HG03064 (cell line): Measurements from ENCODE around the gene GPATCH2.
"Not testable (repeated sequence)": the region's sequence is repeated elsewhere in the genome, so short reads cannot be mapped to it uniquely, and the experiment has no call there.

Experiments
- ATAC-seq: cut with Tn5 transposase; IDR thresholded peaks from one replicate; pipeline ENCODE4 v1.9.1; 2021; ENCODE audit warnings: low read depth; ENCODE audit not compliant: unreplicated experiment

The GPATCH2 gene

DNA sequence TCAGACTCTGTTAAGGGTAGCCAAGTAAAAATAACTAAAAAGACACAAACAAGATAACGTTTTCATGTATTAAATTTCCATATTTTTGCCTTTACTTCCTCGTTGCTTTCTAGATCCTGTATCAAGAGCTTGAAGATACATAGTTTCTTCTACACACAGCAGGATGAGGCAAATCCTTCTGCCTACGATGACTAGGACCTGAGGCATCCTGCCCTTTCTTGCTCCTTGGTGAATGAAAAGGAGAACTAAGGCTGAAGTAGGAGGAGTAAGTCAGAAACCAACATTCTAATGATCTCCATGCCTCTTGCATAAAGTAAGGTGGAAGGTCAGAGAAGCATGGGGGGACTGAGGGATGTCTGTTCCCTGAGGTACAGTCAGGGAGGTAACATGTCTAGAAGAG is 102.6 kb downstream of the GPATCH2 start:
- no peak for ATAC-seq

DNA sequence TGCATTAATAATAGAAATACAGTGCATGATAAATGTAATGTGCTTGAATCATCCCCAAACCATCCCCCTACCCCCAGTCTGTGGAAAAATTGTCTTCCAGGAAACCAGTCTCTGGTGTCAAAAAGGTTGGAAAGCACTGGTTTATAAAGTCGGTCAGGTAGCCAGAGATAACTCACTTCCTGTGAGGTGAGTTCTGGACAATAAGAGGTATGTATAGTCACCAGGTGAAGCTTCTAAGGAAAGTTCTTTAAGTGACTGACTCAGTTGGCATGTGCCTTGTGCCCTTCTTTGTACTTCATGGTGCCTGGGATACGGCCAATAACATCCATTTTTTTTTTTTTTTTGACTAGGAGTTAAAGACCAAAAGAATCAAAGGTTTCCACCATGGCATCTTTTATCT is 103.7 kb downstream of the GPATCH2 start:
- ATAC-seq = no peak

DNA sequence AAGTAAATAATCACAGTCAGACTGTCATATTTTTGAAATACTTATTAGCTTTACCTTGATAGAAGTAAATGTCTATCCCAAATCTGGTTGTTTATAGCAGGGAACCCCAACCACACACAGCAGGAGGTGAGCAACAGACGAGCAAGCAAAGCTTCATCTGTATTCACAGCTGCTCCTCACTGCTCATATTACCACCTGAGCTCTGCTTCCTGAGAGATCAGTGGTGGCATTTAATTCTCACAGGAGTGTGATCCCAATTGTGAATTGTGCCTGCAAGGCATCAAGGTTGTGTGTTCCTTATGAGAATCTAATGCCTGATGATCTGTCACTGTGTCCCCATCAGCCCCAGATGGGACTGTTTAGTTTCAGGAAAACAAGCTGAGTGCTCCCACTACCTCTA is 104.3 kb downstream of the GPATCH2 start:
- no peak for ATAC-seq

DNA sequence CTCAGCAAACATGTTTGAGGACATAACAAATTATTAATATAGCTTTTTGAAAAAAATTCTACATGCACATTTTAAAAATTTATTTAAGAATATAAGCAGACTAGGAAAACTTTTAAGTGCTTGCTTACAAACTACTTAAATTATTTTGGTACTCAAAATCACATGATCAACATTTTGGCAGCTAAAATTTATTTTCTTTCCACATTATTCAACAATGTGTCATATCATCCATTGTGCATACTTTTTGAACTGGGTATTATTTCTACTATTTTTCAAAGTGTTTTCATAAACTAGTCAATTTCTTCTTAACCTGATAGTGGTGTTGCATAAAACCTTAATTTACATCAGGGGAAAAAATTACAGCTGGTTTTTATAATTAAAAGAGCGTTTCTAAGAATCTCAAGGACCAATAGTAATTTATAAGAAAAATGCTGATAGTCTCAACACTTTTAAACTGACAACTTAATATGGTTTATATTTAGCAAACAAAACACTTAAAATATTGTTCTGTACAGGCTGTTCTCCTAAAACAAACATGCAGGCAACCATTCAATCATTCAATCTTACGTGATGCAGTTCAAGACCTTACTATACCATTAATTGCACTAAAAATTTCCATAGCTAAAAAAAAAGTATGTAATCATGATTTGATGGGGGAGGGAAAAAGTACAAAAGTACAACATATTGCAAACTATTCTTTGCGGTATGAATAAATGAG is 105.0 kb downstream of the GPATCH2 start:
- ATAC-seq = no peak

DNA sequence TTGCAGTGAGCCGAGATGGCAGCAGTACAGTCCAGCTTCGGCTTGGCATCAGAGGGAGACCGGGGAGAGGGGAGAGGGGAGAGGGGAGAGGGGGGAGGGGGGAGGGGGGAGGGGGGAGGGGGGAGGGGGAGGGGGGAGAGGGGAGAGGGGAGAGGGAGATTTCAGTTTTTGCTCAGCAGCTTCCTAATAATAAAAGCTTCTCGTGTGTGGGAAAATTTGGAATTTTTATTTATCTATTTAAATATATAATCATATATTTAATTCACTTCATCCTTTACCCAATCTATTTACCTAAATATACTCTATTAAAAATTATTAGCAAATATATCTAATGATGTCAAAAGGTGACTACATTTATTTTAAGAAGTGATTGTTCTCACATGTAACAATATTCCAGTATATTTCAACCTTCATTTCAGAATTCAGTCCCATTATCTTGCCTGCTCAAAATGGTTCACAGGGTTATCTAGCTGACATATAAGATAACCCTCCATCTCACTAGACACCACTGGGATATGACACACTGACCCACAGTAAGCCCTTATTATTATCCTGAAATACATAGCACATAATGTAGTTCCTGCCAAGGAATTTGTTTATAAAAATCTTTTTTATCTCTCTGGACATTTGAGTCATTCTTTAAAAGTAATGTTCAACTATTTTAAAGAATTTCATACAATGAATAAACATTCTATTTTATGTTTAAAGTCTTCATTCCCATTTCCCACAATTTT is 105.9 kb downstream of the GPATCH2 start:
- ATAC-seq = no peak

DNA sequence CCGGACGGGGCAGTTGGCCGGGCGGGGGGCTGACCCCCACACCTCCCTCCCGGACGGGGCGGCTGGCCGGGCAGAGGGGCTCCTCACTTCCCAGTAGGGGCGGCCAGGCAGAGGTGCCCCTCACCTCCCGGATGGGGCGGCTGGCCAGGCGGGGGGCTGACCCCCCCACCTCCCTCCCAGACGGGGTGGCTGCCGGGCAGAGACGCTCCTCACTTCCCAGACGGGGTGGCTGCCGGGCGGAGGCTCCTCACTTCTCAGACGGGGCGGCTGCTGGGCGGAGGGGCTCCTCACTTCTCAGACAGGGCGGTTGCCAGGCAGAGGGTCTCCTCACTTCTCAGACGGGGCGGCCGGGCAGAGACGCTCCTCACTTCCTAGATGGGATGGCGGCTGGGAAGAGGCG is 107.0 kb downstream of the GPATCH2 start:
- not testable (repeated sequence) for ATAC-seq

DNA sequence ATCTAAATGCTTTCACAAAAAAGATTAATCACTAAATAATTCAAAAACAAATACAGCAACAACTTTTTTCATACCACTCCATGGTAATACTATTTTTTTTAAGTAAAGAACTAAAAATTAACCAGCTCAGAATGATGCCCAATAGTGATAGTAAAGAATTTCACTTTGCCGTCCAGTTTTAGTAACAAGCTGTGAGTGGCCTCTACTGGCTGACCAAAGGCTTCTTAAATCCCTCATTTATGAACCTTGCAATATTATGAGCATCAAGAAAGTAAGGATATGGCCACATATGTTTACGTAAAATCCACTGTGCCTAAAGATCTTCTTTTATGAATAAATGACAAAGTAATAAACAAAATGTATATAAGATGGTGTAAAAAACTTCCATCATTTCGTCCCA is 108.6 kb downstream of the GPATCH2 start:
- ATAC-seq = no peak

DNA sequence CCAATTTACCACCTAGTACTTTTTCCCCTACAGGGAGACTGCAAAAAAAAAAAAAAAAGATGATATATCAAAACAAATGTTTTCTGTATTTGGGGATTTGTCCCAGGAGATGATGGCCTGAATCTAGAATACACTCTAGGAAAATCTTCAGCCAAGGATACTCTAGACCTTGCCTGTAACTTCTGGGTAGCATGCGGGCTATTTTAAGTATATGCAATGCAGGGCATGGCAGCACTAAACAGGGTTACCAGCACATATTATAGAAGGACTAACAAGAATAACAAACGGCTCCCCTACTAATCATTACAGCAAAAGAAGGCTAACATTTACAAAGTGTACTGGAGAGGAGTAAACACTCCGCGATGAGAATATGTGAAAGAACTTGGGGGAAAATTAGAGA is 109.6 kb downstream of the GPATCH2 start:
- no peak for ATAC-seq

DNA sequence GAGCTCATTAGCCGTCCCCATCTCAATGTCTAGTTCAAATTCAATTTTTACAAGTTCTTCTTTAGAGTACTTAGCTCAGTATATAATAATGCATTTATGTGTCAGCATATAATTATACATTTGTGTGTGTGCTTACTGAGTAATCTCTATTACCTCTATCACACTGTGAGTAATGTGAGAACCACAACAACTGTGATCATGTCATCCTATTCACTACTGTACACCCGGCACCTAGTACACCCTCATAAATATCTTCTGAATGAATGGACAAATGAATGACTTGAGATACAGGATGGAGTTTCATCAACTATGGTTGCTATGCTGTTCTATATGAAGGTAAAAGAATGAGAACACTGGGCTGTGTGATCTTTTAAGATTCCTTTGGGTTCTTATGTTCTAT is 124.0 kb downstream of the GPATCH2 start:
- no peak for ATAC-seq

DNA sequence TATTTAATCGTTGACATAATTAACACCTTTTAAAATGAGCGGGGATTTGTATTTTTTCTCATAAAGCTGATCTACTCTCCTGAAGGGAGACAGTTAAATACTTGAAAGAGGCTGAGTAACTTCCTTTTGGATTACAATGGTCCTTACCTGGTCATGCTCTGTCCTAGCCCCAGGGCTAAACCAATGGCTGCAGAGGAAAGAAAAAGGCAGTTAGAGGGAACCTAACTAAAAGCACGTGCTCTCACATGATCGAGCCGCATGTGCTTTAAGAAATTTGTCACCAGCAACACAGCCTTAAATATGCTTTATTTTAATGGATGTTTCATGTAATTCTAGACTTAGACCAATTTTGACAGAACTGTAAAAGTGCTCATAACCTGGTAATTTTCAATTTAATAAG is 132.7 kb downstream of the GPATCH2 start:
- ATAC-seq = no peak

DNA sequence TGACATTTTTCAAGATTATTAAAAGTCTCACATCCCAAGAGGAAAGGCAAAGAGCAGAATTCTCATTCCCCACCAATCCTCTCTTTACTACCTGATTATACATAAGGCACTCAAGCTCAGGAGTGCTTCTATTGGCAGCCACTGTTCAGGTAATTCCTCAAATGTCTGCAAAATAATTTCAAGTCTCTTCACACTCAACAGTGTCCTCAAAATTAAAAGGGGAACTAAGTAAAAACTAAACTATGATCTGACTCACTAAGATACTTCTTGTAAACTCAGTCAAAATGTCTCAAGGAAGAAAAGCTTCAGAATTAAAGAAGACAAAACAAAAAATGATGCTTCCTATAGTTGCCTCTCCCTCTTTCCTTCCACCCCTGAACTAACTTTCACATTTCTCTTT is 135.6 kb downstream of the GPATCH2 start:
- peak; percentile 95 for ATAC-seq

DNA sequence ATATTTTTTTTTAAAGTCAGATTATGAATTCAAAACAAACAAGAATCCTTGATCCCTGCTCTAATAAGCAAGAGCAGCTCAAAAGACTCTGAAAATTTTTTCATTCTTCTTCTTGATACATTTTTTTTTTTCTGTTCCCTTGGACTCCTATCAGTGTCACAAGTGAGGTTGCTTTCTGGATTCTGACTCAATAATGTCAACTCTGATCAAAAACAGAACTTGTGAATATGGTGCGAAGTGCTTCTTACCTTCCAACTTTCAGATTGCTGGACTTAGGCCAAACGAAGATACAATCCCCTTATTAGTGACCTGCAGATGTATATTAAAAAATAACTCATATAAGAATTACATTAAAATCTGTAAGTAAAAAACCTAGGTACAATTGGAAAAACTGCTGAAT is 136.1 kb downstream of the GPATCH2 start:
- peak; percentile 71 for ATAC-seq

DNA sequence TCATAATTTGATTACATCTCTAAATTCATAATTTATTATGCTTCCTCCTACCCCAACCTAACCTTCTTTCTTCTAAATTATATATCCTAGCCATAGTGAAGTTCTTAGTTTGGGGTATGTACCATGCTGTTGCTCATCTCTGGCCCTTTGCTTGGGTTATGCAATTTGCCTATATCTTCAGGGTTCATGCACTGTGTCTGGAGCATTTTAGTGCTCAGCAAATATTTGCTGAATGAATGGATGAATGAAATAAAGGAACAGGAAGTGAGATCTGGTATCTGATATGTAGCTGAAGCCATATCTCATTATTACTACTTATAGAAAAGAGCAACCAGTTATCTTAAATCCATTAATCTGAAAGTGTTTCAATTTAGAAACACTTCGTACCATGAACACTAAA is 137.6 kb downstream of the GPATCH2 start:
- ATAC-seq = no peak

DNA sequence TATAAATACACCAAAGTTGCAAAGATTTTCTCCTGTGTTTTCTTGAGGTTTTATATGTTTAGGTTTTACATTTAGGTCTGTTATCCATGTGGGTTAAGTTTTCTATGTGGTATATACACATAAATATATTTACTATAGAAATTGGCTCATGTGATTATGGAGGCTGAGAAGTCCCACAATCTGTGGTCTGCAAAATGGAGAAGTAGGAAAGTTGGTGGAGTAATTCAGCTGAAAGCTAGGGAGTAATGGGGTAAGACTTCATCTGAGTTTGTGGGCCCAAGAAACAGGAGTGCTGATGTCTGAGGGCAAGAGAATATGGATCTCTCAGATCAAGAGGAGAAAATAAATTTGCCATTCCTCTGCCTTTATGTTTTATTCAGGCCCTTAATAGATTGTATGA is 146.0 kb downstream of the GPATCH2 start:
- ATAC-seq = no peak

DNA sequence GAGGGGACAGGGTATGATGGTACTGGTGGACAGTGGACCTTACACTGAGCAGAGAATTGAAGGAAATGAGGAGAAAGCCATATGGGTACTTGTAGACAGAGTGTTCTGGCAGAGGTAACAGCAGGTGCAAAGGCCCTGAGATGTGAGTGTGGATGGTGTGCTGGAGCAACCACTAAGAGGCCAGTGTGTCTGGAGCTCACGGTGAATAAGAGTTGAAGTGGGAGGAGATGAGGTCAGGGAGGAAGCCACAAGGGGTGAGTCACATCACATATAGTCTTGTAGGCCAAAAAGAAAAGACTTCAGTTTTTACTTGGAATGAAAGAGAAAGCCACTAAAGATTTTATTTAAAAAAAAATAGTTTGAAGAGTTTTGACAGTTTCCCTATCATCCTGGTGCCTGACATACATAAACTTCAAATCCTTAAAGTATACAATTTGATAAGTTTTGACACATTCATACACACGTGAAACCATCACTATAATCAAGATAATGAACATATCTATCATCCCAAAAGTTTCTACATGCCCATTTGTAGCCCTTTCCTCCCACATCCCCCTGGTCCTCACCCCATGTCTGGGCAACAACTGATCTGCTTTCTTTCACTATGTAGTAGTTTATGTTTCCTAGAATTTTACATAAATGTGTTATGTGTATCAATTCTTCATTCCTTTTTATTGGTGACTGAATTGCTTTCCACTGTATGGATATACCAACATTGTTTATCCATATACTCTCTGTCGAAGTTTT is 148.4 kb downstream of the GPATCH2 start:
- ATAC-seq = peak; percentile 97

DNA sequence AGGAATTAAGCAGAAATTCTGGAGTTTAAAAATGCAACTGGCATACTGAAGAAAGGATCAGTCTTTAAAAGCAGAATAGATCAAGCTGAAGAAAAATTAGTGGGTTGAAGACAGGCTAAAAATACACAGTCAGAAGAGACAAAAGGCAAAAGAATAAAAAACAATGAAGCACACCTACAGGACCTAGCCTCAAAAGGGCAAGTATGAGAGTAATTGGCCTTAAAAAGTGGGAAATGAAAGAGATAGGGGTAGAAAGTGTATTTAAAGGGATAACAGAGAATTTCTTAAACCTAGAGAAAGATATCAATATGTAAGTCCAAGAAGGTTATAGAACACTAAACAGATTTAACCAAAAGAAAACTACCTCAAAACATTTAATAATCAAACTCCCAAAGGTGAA is 152.4 kb downstream of the GPATCH2 start:
- no peak for ATAC-seq

DNA sequence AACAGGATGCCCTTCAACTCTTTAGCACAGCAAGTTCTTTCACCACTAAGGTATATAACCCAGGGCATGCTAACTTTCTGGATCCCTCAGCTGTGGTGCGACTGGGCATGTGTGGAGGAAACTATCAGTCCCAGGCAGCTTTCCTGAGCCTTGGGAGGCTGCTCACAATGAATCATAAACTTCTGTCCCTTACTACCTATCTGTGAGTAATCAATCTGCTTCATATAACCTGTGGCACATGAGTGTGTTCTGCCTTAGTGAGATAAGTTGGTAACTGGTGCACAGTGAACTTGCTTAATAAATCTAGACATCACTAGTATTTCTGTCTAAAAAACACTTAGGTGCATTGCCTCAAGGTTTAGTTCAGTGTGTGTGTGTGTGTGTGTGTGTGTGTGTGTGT is 158.0 kb downstream of the GPATCH2 start:
- ATAC-seq = no peak

DNA sequence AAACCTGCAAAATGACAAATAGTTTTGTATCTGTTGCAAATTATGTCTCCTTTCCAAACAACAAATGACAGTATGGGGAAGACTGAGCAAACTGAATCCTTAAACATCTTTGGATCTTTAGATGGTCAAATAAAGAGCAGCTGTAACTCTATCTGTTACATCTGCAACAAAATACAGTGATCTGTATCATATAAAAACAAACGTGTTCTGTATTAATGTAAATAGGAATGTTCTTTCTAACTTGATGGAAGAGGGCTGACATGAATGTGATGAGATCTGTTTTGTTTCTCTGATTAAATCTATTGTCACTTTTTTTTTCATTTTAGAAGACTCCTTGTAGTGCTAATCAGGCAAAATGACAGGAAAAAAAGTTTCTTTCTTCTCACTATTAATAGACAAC is 159.5 kb downstream of the GPATCH2 start:
- no peak for ATAC-seq

DNA sequence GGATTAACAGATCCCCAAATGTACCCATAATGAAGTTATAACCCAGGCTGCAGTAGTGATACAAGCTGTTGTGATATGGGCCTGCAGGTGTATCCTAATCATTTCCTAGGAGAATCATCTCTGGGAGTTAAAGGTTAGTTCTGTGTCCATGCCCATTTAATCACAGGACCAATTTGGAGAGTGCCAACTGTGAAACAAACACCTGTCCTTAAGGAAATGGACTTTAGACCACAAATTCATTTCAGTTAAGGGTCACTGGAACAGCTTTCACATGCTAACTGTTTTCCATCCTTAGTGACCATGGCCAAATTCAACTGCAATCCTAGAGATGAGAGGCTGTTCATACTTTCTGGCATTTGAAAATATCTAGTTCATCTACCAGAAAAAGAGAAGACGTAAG is 160.9 kb downstream of the GPATCH2 start:
- ATAC-seq = no peak

DNA sequence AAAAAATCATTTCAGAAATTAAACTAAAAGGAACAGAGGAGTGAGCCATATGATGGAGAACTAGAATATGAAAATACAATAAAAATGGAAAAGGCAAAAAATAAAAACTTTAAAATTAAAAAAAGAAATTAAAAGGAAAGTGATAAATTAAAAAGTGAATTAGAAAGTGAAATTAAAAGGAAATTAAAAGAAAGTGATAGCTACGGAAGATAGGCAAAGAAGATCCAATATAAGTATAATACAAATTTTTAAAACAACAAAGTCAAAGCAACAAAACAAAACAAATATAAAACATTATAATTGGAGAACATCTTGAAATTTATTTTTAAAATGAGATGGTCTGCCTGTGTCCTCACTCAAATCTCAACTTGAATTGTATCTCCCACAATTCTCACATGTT is 165.8 kb downstream of the GPATCH2 start:
- no peak for ATAC-seq

DNA sequence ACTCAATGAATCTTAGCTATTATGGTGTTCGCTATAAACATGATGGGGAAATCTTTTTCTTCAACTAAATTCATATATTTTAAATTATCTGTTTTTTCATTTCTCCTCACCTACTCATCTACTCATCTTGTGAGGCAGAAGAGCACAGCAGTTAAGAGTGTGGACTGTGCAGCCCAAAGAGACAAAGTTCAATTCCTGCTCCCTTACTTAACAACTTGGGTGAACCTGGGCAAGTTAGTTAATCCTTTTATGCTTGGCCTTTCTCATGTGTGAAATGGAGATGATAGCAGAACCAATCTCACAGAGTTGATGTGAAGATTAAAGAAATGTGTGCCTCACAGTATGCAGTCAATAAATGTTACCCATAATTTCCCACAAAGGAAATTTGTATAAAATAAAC is 168.2 kb downstream of the GPATCH2 start:
- ATAC-seq = no peak

DNA sequence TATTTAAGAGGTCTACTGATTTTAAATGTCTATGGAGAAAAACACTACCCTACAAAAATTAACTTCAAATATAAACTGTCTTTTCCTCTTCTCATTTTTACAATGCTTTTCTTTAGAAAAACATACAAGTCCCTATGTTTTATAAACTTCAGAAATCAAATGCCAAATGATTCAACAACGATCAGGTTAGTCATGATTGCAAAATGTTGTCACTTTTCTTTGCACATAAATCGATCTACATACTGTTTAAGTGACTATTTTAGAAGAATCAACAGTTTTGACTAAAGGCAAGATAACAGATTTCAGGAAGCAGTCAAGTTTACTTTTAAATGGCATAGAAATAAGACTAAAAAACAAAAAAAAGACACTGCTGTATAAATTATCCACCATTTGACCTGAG is 168.7 kb downstream of the GPATCH2 start:
- no peak for ATAC-seq
